ENCODE results near the gene TM4SF4.

TM4SF4 gene

GRCh38 chr3:149463921-149464320, 10.6 kb upstream of the TM4SF4 start:
- Histone ChIP-seq H2AFZ (ENCODE audit: low read depth, low read length, severe bottlenecking) (no peak overlapping the region), H3K79me2 (ENCODE audit: insufficient read depth, low read length) (no peaks in the 10 kb centered on the region), H3K27me3 (ENCODE audit: low read length) (no peaks in the 10 kb centered on the region), H4K20me1 (ENCODE audit: low read depth, low read length) (no peaks in the 10 kb centered on the region), H3K36me3 (ENCODE audit: low read length) (no peaks in the 10 kb centered on the region), H3K4me3 (ENCODE audit: insufficient read depth, low read length, poor library complexity, severe bottlenecking) (no peak overlapping the region), H3K27ac (ENCODE audit: low read depth, low read length) (no peak overlapping the region), H3K9ac (ENCODE audit: low read length) (no peak overlapping the region), H3F3A (ENCODE audit: insufficient read depth) (no peaks in the 10 kb centered on the region), H3K4me2 (ENCODE audit: low read depth, low read length, poor library complexity, severe bottlenecking) (no peak overlapping the region), H3K9me3 (ENCODE audit: insufficient read depth, low read length) (no peaks in the 10 kb centered on the region), H3K9me2 (replicated peaks; ENCODE audit: insufficient read depth, low read length) (no peaks in the 10 kb centered on the region)
- TF ChIP-seq CTCF (IDR thresholded peaks at IDR 0.05; ENCODE audit: insufficient read depth, low read length, poor library complexity, severe bottlenecking): no peak

- Histone ChIP-seq H3K27ac (ENCODE audit: low read depth, low read length) (no peak overlapping the region), H3K27me3 (ENCODE audit: low read length) (no peaks in the 10 kb centered on the region), H3K4me3 (ENCODE audit: insufficient read depth, low read length, poor library complexity, severe bottlenecking) (no peak overlapping the region), H3K9ac (ENCODE audit: low read length) (no peak overlapping the region), H3K79me2 (ENCODE audit: insufficient read depth, low read length) (no peaks in the 10 kb centered on the region), H3K9me3 (ENCODE audit: insufficient read depth, low read length) (no peaks in the 10 kb centered on the region), H3F3A (ENCODE audit: insufficient read depth) (no peaks in the 10 kb centered on the region), H3K36me3 (ENCODE audit: low read length) (no peaks in the 10 kb centered on the region), H3K4me2 (ENCODE audit: low read depth, low read length, poor library complexity, severe bottlenecking) (no peak overlapping the region), H2AFZ (ENCODE audit: low read depth, low read length, severe bottlenecking) (no peak overlapping the region), H4K20me1 (ENCODE audit: low read depth, low read length) (no peaks in the 10 kb centered on the region), H3K9me2 (replicated peaks; ENCODE audit: insufficient read depth, low read length) (no peaks in the 10 kb centered on the region)
- no peak for TF ChIP-seq CTCF (IDR thresholded peaks at IDR 0.05; ENCODE audit: insufficient read depth, low read length, poor library complexity, severe bottlenecking)
- TF ChIP-seq EZH2phosphoT487 (conservative IDR thresholded peaks at IDR 0.05; ENCODE audit: low read length): no peak
These were observed 9.8 kb upstream of the TM4SF4 start for GRCh38 chr3:149464542-149465328.

DNA sequence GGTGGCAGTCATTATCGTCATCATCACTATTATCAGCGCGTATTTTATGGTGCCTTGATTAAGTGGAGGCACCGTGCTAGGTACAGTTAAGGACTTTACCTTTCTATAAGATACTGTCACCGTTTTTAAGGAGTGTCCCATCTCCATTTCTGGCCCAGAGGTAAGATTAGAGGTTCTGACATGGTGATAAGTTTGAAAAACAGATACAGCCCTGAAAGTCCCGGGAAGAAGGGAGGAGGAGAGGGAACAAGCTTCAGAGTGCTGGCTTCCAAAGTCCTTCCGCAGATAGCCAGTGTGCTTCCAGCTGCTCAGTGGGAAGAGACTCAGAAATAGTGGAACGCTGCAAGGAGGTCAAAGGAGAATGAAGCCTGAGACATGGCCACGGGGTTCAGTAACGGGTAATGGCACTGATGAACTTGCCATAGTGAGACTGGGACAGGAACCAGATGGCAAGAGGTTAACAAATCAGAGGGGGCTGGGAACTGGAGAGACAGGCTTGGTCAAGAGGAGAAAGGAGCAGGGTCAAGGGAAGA, 9.1 kb upstream of the TM4SF4 start:
- no peak overlapping the region for H2AFZ ChIP-seq (ENCODE audit: low read depth, low read length, severe bottlenecking)
- no peaks in the 10 kb centered on the region for H3F3A ChIP-seq (ENCODE audit: insufficient read depth)
- no peak overlapping the region for H3K27ac ChIP-seq (ENCODE audit: low read depth, low read length)
- H3K9me3 ChIP-seq (ENCODE audit: insufficient read depth, low read length): no peaks in the 10 kb centered on the region
- H3K9me2 ChIP-seq (replicated peaks; ENCODE audit: insufficient read depth, low read length): no peaks in the 10 kb centered on the region
- no peaks in the 10 kb centered on the region for H3K36me3 ChIP-seq (ENCODE audit: low read length)
- no peaks in the 10 kb centered on the region for H3K79me2 ChIP-seq (ENCODE audit: insufficient read depth, low read length)
- no peaks in the 10 kb centered on the region for H3K27me3 ChIP-seq (ENCODE audit: low read length)
- TF ChIP-seq EZH2phosphoT487 (conservative IDR thresholded peaks at IDR 0.05; ENCODE audit: low read length) (no peak), CTCF (IDR thresholded peaks at IDR 0.05; ENCODE audit: insufficient read depth, low read length, poor library complexity, severe bottlenecking) (no peak)
- H3K4me3 ChIP-seq (ENCODE audit: insufficient read depth, low read length, poor library complexity, severe bottlenecking): no peak overlapping the region
- H3K4me2 ChIP-seq (ENCODE audit: low read depth, low read length, poor library complexity, severe bottlenecking): no peak overlapping the region
- no peaks in the 10 kb centered on the region for H4K20me1 ChIP-seq (ENCODE audit: low read depth, low read length)
- no peak overlapping the region for H3K9ac ChIP-seq (ENCODE audit: low read length)

All from SU-DHL-6 (cell line).